PC-3 (cell line): ENCODE results near the gene CBX6. TPM values are rescaled to one million over a fixed set of nuclear protein-coding genes. Genes with fewer than 3 reads are reported as not detected.
A peak's percentile ranks its signal among the peaks of the same experiment; 100 is the strongest.

ENCODE experiments used
- ATAC-seq: fragments of 200-7000 bp; cut with Tn5 transposase; 2 replicates; pipeline ENCODE4 v1.9.1; 2020; ENCODE audit warnings: mild to moderate bottlenecking, moderate library complexity
- BruUV-seq: library from RNA; stranded (reverse); fragments of 400-500 nt; replicated peaks from 2 replicates; lab custom pipeline; 2021; lab: Mats Ljungman, UMichigan
- CTCF ChIA-PET: fragments of 300-600 bp; sonication (Branson Sonifier 250); formaldehyde crosslinking; loops from one replicate; lab custom pipeline; 2022; ENCODE audit warnings: antibody characterized with exemption; lab: Charles Lee
- POLR2A ChIA-PET: fragments of 300-600 bp; sonication (Branson Sonifier 250); formaldehyde crosslinking; loops from one replicate; lab custom pipeline; 2022; ENCODE audit warnings: antibody characterized with exemption; ENCODE audit not compliant: unreplicated experiment; lab: Charles Lee
- DNase-seq: peaks from one replicate; pipeline ENCODE4 v3.0.0-alpha.2; 2015
- H2AFZ ChIP-seq: fragments of 300-600 bp; sonication (generic); 2 replicates; pipeline ENCODE4 v1.6.0; 2016; ENCODE audit warnings: antibody characterized with exemption, low read length
- H3F3A ChIP-seq: fragments of 300-600 bp; sonication (generic); one replicate; pipeline ENCODE4 v1.6.0; 2017; ENCODE audit warnings: antibody characterized with exemption, low read length, control low read depth, mild to moderate bottlenecking; ENCODE audit not compliant: unreplicated experiment
- H3K27ac ChIP-seq: fragments of 300-600 bp; sonication (generic); 2 replicates; pipeline ENCODE4 v1.5.1; 2016; ENCODE audit warnings: mild to moderate bottlenecking, low read length
- H3K27me3 ChIP-seq: fragments of 300-600 bp; sonication (generic); 2 replicates; pipeline ENCODE4 v1.6.1; 2016; ENCODE audit warnings: low read length, mixed read lengths
- H3K36me3 ChIP-seq: fragments of 300-600 bp; sonication (generic); 2 replicates; pipeline ENCODE4 v1.6.1; 2016; ENCODE audit warnings: low read depth, mixed run types, low read length, mixed read lengths
- H3K4me1 ChIP-seq: fragments of 300-600 bp; sonication (generic); 2 replicates; pipeline ENCODE4 v1.5.1; 2016; ENCODE audit warnings: low read length; ENCODE audit not compliant: insufficient read depth
- H3K4me2 ChIP-seq: fragments of 300-600 bp; sonication (generic); 2 replicates; pipeline ENCODE4 v1.6.0; 2016; ENCODE audit warnings: low read length
- H3K4me3 ChIP-seq: fragments of 300-600 bp; sonication (generic); 2 replicates; pipeline ENCODE4 v1.5.1; 2016; ENCODE audit warnings: mild to moderate bottlenecking, low read length, mixed read lengths
- H3K79me2 ChIP-seq: fragments of 300-600 bp; sonication (generic); 2 replicates; pipeline ENCODE4 v1.6.1; 2017; ENCODE audit warnings: low read length, mixed read lengths
- H3K9ac ChIP-seq: fragments of 300-600 bp; sonication (generic); 2 replicates; pipeline ENCODE4 v1.6.0; 2016; ENCODE audit warnings: mild to moderate bottlenecking, low read length
- H3K9me2 ChIP-seq: fragments of 300-600 bp; sonication (generic); replicated peaks from 2 replicates; pipeline ENCODE4 v1.6.1; 2016; ENCODE audit warnings: mixed run types, low read length, mixed read lengths
- H3K9me3 ChIP-seq: fragments of 300-600 bp; sonication (generic); 2 replicates; pipeline ENCODE4 v1.6.1; 2016; ENCODE audit warnings: low read length, mixed read lengths
- H4K20me1 ChIP-seq: fragments of 300-600 bp; sonication (generic); 2 replicates; pipeline ENCODE4 v1.6.1; 2016; ENCODE audit warnings: low read length, mixed read lengths
- CTCF ChIP-seq: fragments of 300-600 bp; sonication (generic); conservative IDR thresholded peaks from 2 replicates; pipeline ENCODE4 v1.5.1; 2017; ENCODE audit warnings: antibody characterized with exemption, low read depth, mild to moderate bottlenecking, low read length
- EZH2 ChIP-seq: fragments of 300-600 bp; sonication (generic); IDR thresholded peaks from one replicate; pipeline ENCODE4 v1.6.1; 2017; ENCODE audit warnings: antibody characterized with exemption, mild to moderate bottlenecking, low read length; ENCODE audit not compliant: unreplicated experiment
- EZH2phosphoT487 ChIP-seq: fragments of 300-600 bp; sonication (generic); IDR thresholded peaks from 2 replicates; pipeline ENCODE4 v1.6.1; 2018; ENCODE audit warnings: mild to moderate bottlenecking, antibody characterized with exemption, low read length, borderline replicate concordance
- intact Hi-C: fragments of 100-400 bp; cut with micrococcal nuclease; formaldehyde crosslinking; loops from 2 replicates; pipeline ENCODE4 v1.9.0; 2023
- total RNA-seq: library from RNA; depleted of rRNA; stranded (reverse); fragments of >200 nt; gene quantifications from 2 replicates; pipeline ENCODE4 v1.2.3, GENCODE V29; 2014

CBX6 gene
- total RNA-seq, 1 experiment from 2014 or later = 37.5 TPM

DNA sequence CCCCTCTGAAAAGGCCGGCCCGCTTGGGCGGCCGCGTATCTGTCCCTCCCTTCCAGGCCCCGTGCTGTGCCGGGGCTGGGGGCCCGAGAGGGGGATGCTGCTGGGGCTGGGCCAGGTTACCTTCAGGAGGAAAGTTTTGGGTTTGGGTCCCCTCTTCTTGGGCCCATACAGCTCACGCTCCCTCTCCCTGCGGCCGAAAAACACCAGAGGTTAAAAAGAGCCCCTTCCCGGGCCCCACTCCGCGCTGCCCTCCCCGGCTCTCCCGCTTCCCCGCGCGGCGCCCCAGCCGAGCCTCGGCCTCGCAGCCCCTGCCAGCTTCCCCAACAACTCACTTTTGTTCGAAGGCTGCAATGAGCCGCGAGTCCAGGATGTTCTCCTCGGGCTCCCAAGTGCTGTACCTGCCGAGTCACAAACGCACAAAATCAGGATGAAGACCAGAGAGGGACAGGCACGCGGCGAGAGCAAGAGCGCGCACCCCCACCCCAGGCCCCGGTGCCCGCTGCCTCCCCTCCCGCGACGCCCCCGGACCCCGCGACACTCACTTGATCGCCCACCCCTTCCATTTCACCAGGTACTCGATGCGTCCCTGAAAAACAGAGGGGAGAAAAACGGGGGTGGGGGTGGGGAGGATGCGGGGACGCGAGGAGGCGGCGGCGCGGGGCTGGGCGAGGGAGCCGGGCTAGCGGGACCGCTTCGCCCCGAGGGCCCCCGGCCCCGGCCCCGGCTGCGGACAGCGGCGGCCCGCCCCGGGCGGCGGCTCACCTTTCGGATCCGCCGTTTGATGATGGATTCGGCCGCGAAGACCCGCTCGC is 450 bp downstream of the CBX6 start:
- peak overlapping the region; percentile 66 for H3K4me3 ChIP-seq
- peaks cover 5% of the 10 kb centered on the region; the same call in 1 of the 2 replicates for H4K20me1 ChIP-seq
- H3K79me2 ChIP-seq = peaks cover 37% of the 10 kb centered on the region
- H3K9ac ChIP-seq = peak overlapping the region; percentile 82
- H2AFZ ChIP-seq = peak overlapping the region; percentile 62
- intact Hi-C loops = loop anchor here (2.0 to 5.0 kb wide), 3 partner anchors 53 to 111 kb away; partner anchors contain the start of gene APOBEC3B
- DNase-seq (no peak), ATAC-seq (peak; percentile 3; the same call in 1 of the 2 replicates)
- BruUV-seq = no TSS peak
- no peak for TF ChIP-seq EZH2
- TF ChIP-seq EZH2phosphoT487 = no peak
- no peak for TF ChIP-seq CTCF
- H3K4me1 ChIP-seq = peaks cover 24% of the 10 kb centered on the region
- H3K9me3 ChIP-seq = no peaks in the 10 kb centered on the region
- peak overlapping the region; percentile 80 for H3K4me2 ChIP-seq
- H3K36me3 ChIP-seq = peaks cover 8% of the 10 kb centered on the region
- ChIA-PET CTCF (interaction anchor here (0.5 kb wide), 1 partner anchor 257 kb away, joined by 3 read pairs; no protein-coding TSS in a partner anchor), POLR2A (no interaction called here)
- peak overlapping the region; percentile 34; the same call in 1 of the 2 replicates for H3K27ac ChIP-seq
- no peaks in the 10 kb centered on the region for H3K9me2 ChIP-seq
- no peaks in the 10 kb centered on the region for H3K27me3 ChIP-seq
- H3F3A ChIP-seq = no peaks in the 10 kb centered on the region

GRCh38 chr22:38870791-38871359 is 1.1 kb downstream of the CBX6 start:
- ATAC-seq = no peak
- Histone ChIP-seq H4K20me1 (peaks cover 5% of the 10 kb centered on the region; the same call in 1 of the 2 replicates), H3K4me2 (peak overlapping the region; percentile 80), H3K27me3 (no peaks in the 10 kb centered on the region), H3K9ac (peak overlapping the region; percentile 82), H3K9me3 (no peaks in the 10 kb centered on the region), H3K27ac (no peak overlapping the region), H3F3A (no peaks in the 10 kb centered on the region), H3K9me2 (no peaks in the 10 kb centered on the region), H2AFZ (no peak overlapping the region), H3K4me1 (peaks cover 24% of the 10 kb centered on the region), H3K36me3 (peaks cover 8% of the 10 kb centered on the region), H3K79me2 (peaks cover 37% of the 10 kb centered on the region), H3K4me3 (peak overlapping the region; percentile 66)
- no TSS peak for BruUV-seq
- CTCF ChIA-PET = interaction anchor here (1.0 to 1.1 kb wide), 2 partner anchors 102 to 132 kb away, joined by 3 to 6 read pairs; no protein-coding TSS in a partner anchor
- DNase-seq = no peak
- intact Hi-C loops = loop anchor here (1.0 to 5.0 kb wide), 3 partner anchors 102 to 132 kb away; partner anchors contain the start of gene APOBEC3B
- TF ChIP-seq CTCF = no peak
- no peak for TF ChIP-seq EZH2phosphoT487
- TF ChIP-seq EZH2 = no peak
- POLR2A ChIA-PET = no interaction called here
